Neural cell (in vitro differentiated cells): ENCODE results near the gene AIFM2. TPM values are rescaled to one million over a fixed set of nuclear protein-coding genes. Genes with fewer than 3 reads are reported as not detected.

Experiments used
- H2AFZ ChIP-seq: fragments of 200-600, 300-800 bp; sonication (generic), shearing (Covaris generic); 2 replicates; pipeline ENCODE4 v1.6.0; 2014; ENCODE audit warnings: low read depth, mild to moderate bottlenecking, antibody characterized with exemption, low read length, moderate library complexity
- H3F3A ChIP-seq: fragments of 200-600 bp; shearing (Covaris generic); 2 replicates; pipeline ENCODE4 v1.6.1; 2016; ENCODE audit warnings: mild to moderate bottlenecking, moderate library complexity, mixed read lengths, antibody characterized with exemption, low read length; ENCODE audit not compliant: insufficient read depth, poor library complexity, severe bottlenecking
- H3K27ac ChIP-seq: fragments of 200-600, 300-800 bp; sonication (generic), shearing (Covaris generic); 2 replicates; pipeline ENCODE4 v1.5.1; 2014; ENCODE audit warnings: mild to moderate bottlenecking, low read length, moderate library complexity
- H3K27me3 ChIP-seq: fragments of 300-800, 200-600 bp; sonication (generic), shearing (Covaris generic); 2 replicates; pipeline ENCODE4 v1.6.0; 2014; ENCODE audit warnings: mild to moderate bottlenecking, low read depth, low read length, moderate library complexity; ENCODE audit not compliant: insufficient read depth
- H3K36me3 ChIP-seq: fragments of 300-800, 200-600 bp; sonication (generic), shearing (Covaris generic); 2 replicates; pipeline ENCODE4 v1.5.1; 2014; ENCODE audit warnings: mild to moderate bottlenecking, antibody characterized with exemption, low read length, moderate library complexity; ENCODE audit not compliant: insufficient read depth
- H3K4me2 ChIP-seq: fragments of 300-800, 200-600 bp; sonication (generic), shearing (Covaris generic); 2 replicates; pipeline ENCODE4 v1.6.0; 2014; ENCODE audit warnings: mild to moderate bottlenecking, low read length
- H3K4me3 ChIP-seq: fragments of 300-800, 200-600 bp; sonication (generic), shearing (Covaris generic); 2 replicates; pipeline ENCODE4 v1.5.1; 2014; ENCODE audit warnings: mild to moderate bottlenecking, low read length, moderate library complexity
- H3K79me2 ChIP-seq: fragments of 200-600 bp; shearing (Covaris generic); replicated peaks from 2 replicates; pipeline ENCODE4 v1.6.0; 2014; ENCODE audit warnings: mild to moderate bottlenecking, low read length, moderate library complexity; ENCODE audit not compliant: insufficient read depth
- H3K9ac ChIP-seq: fragments of 300-800, 200-600 bp; sonication (generic), shearing (Covaris generic); 2 replicates; pipeline ENCODE4 v1.6.1; 2016; ENCODE audit warnings: mild to moderate bottlenecking, low read length, mixed read lengths
- H3K9me2 ChIP-seq: fragments of 200-600 bp; shearing (Covaris generic); 2 replicates; pipeline ENCODE4 v1.6.1; 2016; ENCODE audit warnings: mild to moderate bottlenecking, low read length, mixed read lengths; ENCODE audit not compliant: insufficient read depth
- H3K9me3 ChIP-seq: fragments of 200-600, 300-800 bp; sonication (generic), shearing (Covaris generic); 2 replicates; pipeline ENCODE4 v1.6.1; 2016; ENCODE audit warnings: mild to moderate bottlenecking, mixed run types, low read length, moderate library complexity, mixed read lengths
- H4K20me1 ChIP-seq: fragments of 200-600 bp; shearing (Covaris generic); 2 replicates; pipeline ENCODE4 v1.6.1; 2016; ENCODE audit warnings: mild to moderate bottlenecking, mixed run types; ENCODE audit not compliant: insufficient read depth
- CTCF ChIP-seq: fragments of 450-650 bp; IDR thresholded peaks from 2 replicates; pipeline ENCODE4 v1.5.1; 2014; ENCODE audit warnings: antibody characterized with exemption, mild to moderate bottlenecking, moderate library complexity; ENCODE audit not compliant: poor library complexity, severe bottlenecking
- EP300 ChIP-seq: fragments of 450-650 bp; conservative IDR thresholded peaks from 2 replicates; pipeline ENCODE4 v1.6.1; 2014; ENCODE audit warnings: antibody characterized with exemption, mild to moderate bottlenecking, moderate library complexity; ENCODE audit not compliant: poor library complexity, severe bottlenecking
- EZH2 ChIP-seq: fragments of 200-600, 300-800 bp; shearing (Covaris generic), sonication (generic); IDR thresholded peaks from 2 replicates; pipeline ENCODE4 v1.6.1; 2014; ENCODE audit warnings: antibody characterized with exemption, low read length, borderline replicate concordance, mild to moderate bottlenecking; ENCODE audit not compliant: insufficient read depth, poor library complexity, severe bottlenecking
- MXI1 ChIP-seq: fragments of 450-650 bp; conservative IDR thresholded peaks from 2 replicates; pipeline ENCODE4 v1.6.1; 2014; ENCODE audit warnings: antibody characterized with exemption, mild to moderate bottlenecking; ENCODE audit not compliant: poor library complexity, severe bottlenecking
- POLR2AphosphoS5 ChIP-seq: IDR thresholded peaks from 2 replicates; pipeline ENCODE4 v1.6.1; 2012
- RAD21 ChIP-seq: fragments of 450-650 bp; conservative IDR thresholded peaks from 2 replicates; pipeline ENCODE4 v1.6.1; 2014; ENCODE audit warnings: antibody characterized with exemption, mild to moderate bottlenecking, moderate library complexity
- SMC3 ChIP-seq: fragments of 450-650 bp; conservative IDR thresholded peaks from 2 replicates; pipeline ENCODE4 v1.6.1; 2014; ENCODE audit warnings: antibody characterized with exemption, mild to moderate bottlenecking, moderate library complexity; ENCODE audit not compliant: poor library complexity
- TAF1 ChIP-seq: IDR thresholded peaks from 2 replicates; pipeline ENCODE4 v1.6.1; 2012; ENCODE audit warnings: low read depth
- polyA plus RNA-seq: library from polyadenylated mRNA; depleted of rRNA; stranded (reverse); fragments of >200 nt; gene quantifications from 2 replicates; pipeline ENCODE4 v1.2.3, GENCODE V29; 2014
- TF ChIP-seq, protein P1 (sequence below): IDR thresholded peaks from 2 replicates; pipeline ENCODE4 v1.6.1; 2012; ENCODE audit warnings: borderline replicate concordance

AIFM2 gene
- polyA plus RNA-seq, 1 donor from 2014 or later = 0.78 TPM

GRCh38 chr10:70163448-70163847 is 30.8 kb upstream of the AIFM2 start:
- H3K79me2 ChIP-seq = peaks cover 77% of the 10 kb centered on the region
- no peaks in the 10 kb centered on the region for H3K9me3 ChIP-seq
- H3K4me2 ChIP-seq = no peak overlapping the region
- H3K27me3 ChIP-seq = no peaks in the 10 kb centered on the region
- no peaks in the 10 kb centered on the region for H3K36me3 ChIP-seq
- no peaks in the 10 kb centered on the region for H3K9me2 ChIP-seq
- no peak overlapping the region for H3K27ac ChIP-seq
- TF ChIP-seq RAD21 = no peak
- no peak overlapping the region for H3K9ac ChIP-seq
- no peak overlapping the region for H3K4me3 ChIP-seq
- no peaks in the 10 kb centered on the region for H3F3A ChIP-seq
- no peaks in the 10 kb centered on the region for H4K20me1 ChIP-seq
- no peak overlapping the region for H2AFZ ChIP-seq

DNA sequence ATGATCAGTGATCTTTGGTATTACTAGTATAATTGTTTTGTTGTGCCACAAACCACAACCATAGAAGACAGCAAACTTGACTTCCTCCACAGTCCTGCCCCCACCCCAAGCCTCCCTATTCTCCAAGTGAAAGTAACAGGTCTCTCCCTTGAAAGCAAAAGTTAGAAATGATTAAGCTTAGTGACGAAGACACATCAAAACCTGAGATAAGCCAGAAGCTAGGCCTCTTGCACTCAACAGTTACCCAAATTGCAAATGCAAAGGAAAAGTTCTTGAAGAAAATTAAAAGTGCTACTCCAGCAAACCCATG is 30.2 kb upstream of the AIFM2 start:
- H3K79me2 ChIP-seq = peaks cover 71% of the 10 kb centered on the region
- H4K20me1 ChIP-seq = no peaks in the 10 kb centered on the region
- no peak overlapping the region for H3K4me2 ChIP-seq
- no peaks in the 10 kb centered on the region for H3K9me3 ChIP-seq
- H3K27me3 ChIP-seq = no peaks in the 10 kb centered on the region
- TF ChIP-seq EP300 = no peak
- H3K9ac ChIP-seq = no peak overlapping the region
- H3K9me2 ChIP-seq = no peaks in the 10 kb centered on the region
- H3F3A ChIP-seq = no peaks in the 10 kb centered on the region
- H2AFZ ChIP-seq = no peak overlapping the region
- H3K36me3 ChIP-seq = no peaks in the 10 kb centered on the region
- H3K4me3 ChIP-seq = no peak overlapping the region
- no peak overlapping the region for H3K27ac ChIP-seq

GRCh38 chr10:70162151-70162891 is 29.7 kb upstream of the AIFM2 start:
- H3K36me3 ChIP-seq = no peaks in the 10 kb centered on the region
- H3K9me3 ChIP-seq = no peaks in the 10 kb centered on the region
- H2AFZ ChIP-seq = no peak overlapping the region
- TF ChIP-seq, protein P1, sequence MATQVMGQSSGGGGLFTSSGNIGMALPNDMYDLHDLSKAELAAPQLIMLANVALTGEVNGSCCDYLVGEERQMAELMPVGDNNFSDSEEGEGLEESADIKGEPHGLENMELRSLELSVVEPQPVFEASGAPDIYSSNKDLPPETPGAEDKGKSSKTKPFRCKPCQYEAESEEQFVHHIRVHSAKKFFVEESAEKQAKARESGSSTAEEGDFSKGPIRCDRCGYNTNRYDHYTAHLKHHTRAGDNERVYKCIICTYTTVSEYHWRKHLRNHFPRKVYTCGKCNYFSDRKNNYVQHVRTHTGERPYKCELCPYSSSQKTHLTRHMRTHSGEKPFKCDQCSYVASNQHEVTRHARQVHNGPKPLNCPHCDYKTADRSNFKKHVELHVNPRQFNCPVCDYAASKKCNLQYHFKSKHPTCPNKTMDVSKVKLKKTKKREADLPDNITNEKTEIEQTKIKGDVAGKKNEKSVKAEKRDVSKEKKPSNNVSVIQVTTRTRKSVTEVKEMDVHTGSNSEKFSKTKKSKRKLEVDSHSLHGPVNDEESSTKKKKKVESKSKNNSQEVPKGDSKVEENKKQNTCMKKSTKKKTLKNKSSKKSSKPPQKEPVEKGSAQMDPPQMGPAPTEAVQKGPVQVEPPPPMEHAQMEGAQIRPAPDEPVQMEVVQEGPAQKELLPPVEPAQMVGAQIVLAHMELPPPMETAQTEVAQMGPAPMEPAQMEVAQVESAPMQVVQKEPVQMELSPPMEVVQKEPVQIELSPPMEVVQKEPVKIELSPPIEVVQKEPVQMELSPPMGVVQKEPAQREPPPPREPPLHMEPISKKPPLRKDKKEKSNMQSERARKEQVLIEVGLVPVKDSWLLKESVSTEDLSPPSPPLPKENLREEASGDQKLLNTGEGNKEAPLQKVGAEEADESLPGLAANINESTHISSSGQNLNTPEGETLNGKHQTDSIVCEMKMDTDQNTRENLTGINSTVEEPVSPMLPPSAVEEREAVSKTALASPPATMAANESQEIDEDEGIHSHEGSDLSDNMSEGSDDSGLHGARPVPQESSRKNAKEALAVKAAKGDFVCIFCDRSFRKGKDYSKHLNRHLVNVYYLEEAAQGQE = no peak
- TF ChIP-seq POLR2AphosphoS5 = no peak
- TF ChIP-seq EZH2 = no peak
- TF ChIP-seq EP300 = no peak
- no peak for TF ChIP-seq SMC3
- no peak for TF ChIP-seq MXI1
- TF ChIP-seq RAD21 = no peak
- no peak for TF ChIP-seq TAF1
- TF ChIP-seq CTCF = no peak
- no peaks in the 10 kb centered on the region for H3K9me2 ChIP-seq
- H3K9ac ChIP-seq = no peak overlapping the region
- H3K4me3 ChIP-seq = no peak overlapping the region
- peaks cover 65% of the 10 kb centered on the region for H3K79me2 ChIP-seq
- H3K27ac ChIP-seq = no peak overlapping the region
- no peaks in the 10 kb centered on the region for H3K27me3 ChIP-seq
- no peaks in the 10 kb centered on the region for H3F3A ChIP-seq
- H4K20me1 ChIP-seq = no peaks in the 10 kb centered on the region
- no peak overlapping the region for H3K4me2 ChIP-seq
